Kidney (tissue), 14 donors: ENCODE data around the gene LCE1A. TPM values are rescaled to one million over a fixed set of nuclear protein-coding genes. Genes with fewer than 3 reads are reported as not detected.

Experiments used
- DNase-seq, 5 donors: peaks; one replicate each; pipeline ENCODE4 v3.0.0-alpha.2; 2013 to 2020
- FAIRE-seq: peaks from 2 replicates; lab custom pipeline; 2012; peaks lifted over from hg19 to GRCh38; lab: Jason Lieb, UNC
- H3K27ac ChIP-seq, 2 donors: one replicate each; pipeline ENCODE4 v1.7.0; 2013; ENCODE audit warnings: low read depth in 2 of 2, low read length in 2 of 2, inconsistent platforms in 1 of 2
- H3K27me3 ChIP-seq: one replicate; pipeline ENCODE4 v1.7.1; 2013; ENCODE audit warnings: low read length, inconsistent platforms; ENCODE audit not compliant: control insufficient read depth, insufficient read depth
- H3K36me3 ChIP-seq, 3 donors: one replicate each; pipeline versions ENCODE4 v1.7.0 to v1.7.1; 2013; ENCODE audit warnings: low read length in 3 of 3, control low read depth in 1 of 3, inconsistent platforms in 1 of 3; ENCODE audit not compliant: insufficient read depth in 3 of 3, control insufficient read depth in 2 of 3
- H3K4me1 ChIP-seq, 3 donors: one replicate each; pipeline versions ENCODE4 v1.7.0 to v1.7.1; 2013; ENCODE audit warnings: low read length in 3 of 3, inconsistent platforms in 1 of 3, low read depth in 1 of 3; ENCODE audit not compliant: control insufficient read depth in 2 of 3, insufficient read depth in 2 of 3
- H3K4me3 ChIP-seq, 3 donors: one replicate each; pipeline versions ENCODE4 v1.7.0 to v1.8.1; 2013; ENCODE audit warnings: low read length in 3 of 3, control low read depth in 1 of 3, inconsistent platforms in 1 of 3
- H3K9ac ChIP-seq, 3 donors: one replicate each; pipeline versions ENCODE4 v1.7.0 to v1.7.1; 2013; ENCODE audit warnings: low read length in 3 of 3, control low read depth in 1 of 3, inconsistent platforms in 1 of 3
- H3K9me3 ChIP-seq, 3 donors: one replicate each; pipeline versions ENCODE4 v1.7.0 to v1.7.1; 2013; ENCODE audit warnings: low read length in 3 of 3, control low read depth in 1 of 3, inconsistent platforms in 1 of 3; ENCODE audit not compliant: control insufficient read depth in 2 of 3, insufficient read depth in 1 of 3
- CTCF ChIP-seq: IDR thresholded peaks from 3 replicates; pipeline ENCODE4 v1.5.1; 2012; ENCODE audit warnings: mild to moderate bottlenecking, moderate library complexity, borderline replicate concordance; ENCODE audit not compliant: insufficient read depth; ENCODE audit errors: extremely low read depth
- intact Hi-C: fragments of 100-400 bp; cut with DNase I; formaldehyde crosslinking; loops from one replicate; pipeline ENCODE4 v1.11.1; 2022
- polyA plus RNA-seq: library from polyadenylated mRNA; stranded (reverse); fragments of 350-450 nt; fragmentation: Illumina TruSeq; extraction: RNeasy Lipid Tissue Mini Kit (QIAGEN cat#74804); gene quantifications from one replicate; pipeline ENCODE4 v1.2.3, GENCODE V29; 2014; ENCODE audit warnings: low read depth, low replicate concordance; ENCODE audit not compliant: insufficient read depth
- total RNA-seq: library from RNA; stranded (reverse); fragmentation: NEBNext Ultra II Directional; extraction: Animal tissue kit (Norgen Biotek cat#: 25700); gene quantifications from one replicate; pipeline ENCODE4 v1.2.1, GENCODE V29; 2021
- donor health status: control.
- donor health status: control.
- donor health status: control.
- donor health status: control.
- donor health status: control.
- donor health status: DM: yes; HTN: yes; CAD: no.
- donor health status: Normal renal cell carcinoma (clear cell type).

Gene LCE1A
- total and polyA plus RNA-seq, 2 donors from 2014 or later = not detected

- FAIRE-seq (no peak), DNase-seq (no peak)
- Histone ChIP-seq H3K36me3 (no peaks in the 10 kb centered on the region), H3K27ac (no peak overlapping the region), H3K27me3 (no peaks in the 10 kb centered on the region), H3K9ac (no peak overlapping the region), H3K4me1 (no peaks in the 10 kb centered on the region), H3K9me3 (no peaks in the 10 kb centered on the region), H3K4me3 (no peak overlapping the region)
- no peak for TF ChIP-seq CTCF
- intact Hi-C loops = no loop called here
These were observed 32.9 kb downstream of the LCE1A start for GRCh38 chr1:152860129-152860528.

- Histone ChIP-seq H3K27me3 (no peaks in the 10 kb centered on the region), H3K27ac (no peak overlapping the region), H3K4me1 (no peaks in the 10 kb centered on the region), H3K9ac (no peak overlapping the region), H3K4me3 (no peak overlapping the region), H3K9me3 (no peaks in the 10 kb centered on the region), H3K36me3 (no peaks in the 10 kb centered on the region)
- FAIRE-seq = no peak
- intact Hi-C loops = no loop called here
- TF ChIP-seq CTCF = no peak
- DNase-seq = no peak
These were observed 34.1 kb downstream of the LCE1A start for GRCh38 chr1:152861374-152861773.

GRCh38 chr1:152864443-152864842 lies 37.2 kb downstream of the LCE1A start:
- intact Hi-C loops = no loop called here
- H3K27ac ChIP-seq = no peak overlapping the region
- H3K9me3 ChIP-seq = no peaks in the 10 kb centered on the region
- DNase-seq (no peak), FAIRE-seq (no peak)
- H3K9ac ChIP-seq = no peak overlapping the region
- H3K27me3 ChIP-seq = no peaks in the 10 kb centered on the region
- H3K36me3 ChIP-seq = no peaks in the 10 kb centered on the region
- no peaks in the 10 kb centered on the region for H3K4me1 ChIP-seq
- no peak overlapping the region for H3K4me3 ChIP-seq
- no peak for TF ChIP-seq CTCF

GRCh38 chr1:152866321-152866720 lies 39.0 kb downstream of the LCE1A start:
- no peaks in the 10 kb centered on the region for H3K36me3 ChIP-seq

More at GRCh38 chr1:152866321-152866720, 39.0 kb downstream of the LCE1A start:
- no peaks in the 10 kb centered on the region for H3K27me3 ChIP-seq
- FAIRE-seq = no peak
- H3K4me3 ChIP-seq = no peak overlapping the region
- no peak for TF ChIP-seq CTCF
- no peaks in the 10 kb centered on the region for H3K9me3 ChIP-seq
- H3K27ac ChIP-seq = no peak overlapping the region
- DNase-seq = no peak
- H3K4me1 ChIP-seq = no peaks in the 10 kb centered on the region
- H3K9ac ChIP-seq = no peak overlapping the region
- intact Hi-C loops = no loop called here
